Activated CD4-positive, alpha-beta T cell treated with anti-CD3 and anti-CD28 coated beads, Interleukin-2, amount 50 U/mL, for 24 hours (primary cell): Measurements from ENCODE around the gene CLEC20A.

Experiments
- DNase-seq, 2 donors: peaks; one replicate each; pipeline ENCODE4 v3.0.0-alpha.2; 2020; ENCODE audit warnings: low read depth in 1 of 2, low spot score in 1 of 2

The CLEC20A gene

GRCh38 chr1:178477841-178478240 is 18.9 kb downstream of the CLEC20A start:
- no peak for DNase-seq

GRCh38 chr1:178477373-178477772 is 19.4 kb downstream of the CLEC20A start:
- no peak for DNase-seq

GRCh38 chr1:178472531-178472930 is 24.2 kb downstream of the CLEC20A start:
- DNase-seq: no peak

- no peak for DNase-seq
These were observed 26.3 kb downstream of the CLEC20A start for GRCh38 chr1:178470411-178470960.

- DNase-seq: no peak
These were observed 28.9 kb downstream of the CLEC20A start for GRCh38 chr1:178467837-178468236.

GRCh38 chr1:178465011-178465410 is 31.8 kb downstream of the CLEC20A start:
- DNase-seq: no peak

GRCh38 chr1:178464566-178464965 is 32.2 kb downstream of the CLEC20A start:
- no peak for DNase-seq

GRCh38 chr1:178464141-178464540 is 32.6 kb downstream of the CLEC20A start:
- DNase-seq: no peak

GRCh38 chr1:178461701-178462100 is 35.1 kb downstream of the CLEC20A start:
- DNase-seq: no peak

GRCh38 chr1:178461104-178461503 is 35.7 kb downstream of the CLEC20A start:
- no peak for DNase-seq

GRCh38 chr1:178458203-178458602 is 38.6 kb downstream of the CLEC20A start:
- no peak for DNase-seq

GRCh38 chr1:178457651-178458050 is 39.1 kb downstream of the CLEC20A start:
- DNase-seq: no peak

GRCh38 chr1:178456472-178456871 is 40.3 kb downstream of the CLEC20A start:
- DNase-seq: no peak

- no peak for DNase-seq
These were observed 44.8 kb downstream of the CLEC20A start for GRCh38 chr1:178452013-178452412.

GRCh38 chr1:178451529-178451928 is 45.2 kb downstream of the CLEC20A start:
- no peak for DNase-seq

GRCh38 chr1:178450871-178451270 is 45.9 kb downstream of the CLEC20A start:
- no peak for DNase-seq

- no peak for DNase-seq
These were observed 53.8 kb downstream of the CLEC20A start for GRCh38 chr1:178442925-178443324.

- no peak for DNase-seq
These were observed 58.3 kb downstream of the CLEC20A start for GRCh38 chr1:178438432-178438831.

GRCh38 chr1:178436899-178437298 is 59.9 kb downstream of the CLEC20A start:
- DNase-seq: no peak

- no peak for DNase-seq
These were observed 61.8 kb downstream of the CLEC20A start for GRCh38 chr1:178434899-178435435.

- DNase-seq: no peak
These were observed 62.4 kb downstream of the CLEC20A start for GRCh38 chr1:178434360-178434759.
